ENCODE results near the gene PLCXD3. TPM values are rescaled to one million over a fixed set of nuclear protein-coding genes. Genes with fewer than 3 reads are reported as not detected.
"Not testable (repeated sequence)": the region's sequence is repeated elsewhere in the genome, so short reads cannot be mapped to it uniquely, and the experiment has no call there.

Gene PLCXD3
- total RNA-seq, 1 donor: 17.7 TPM

DNA sequence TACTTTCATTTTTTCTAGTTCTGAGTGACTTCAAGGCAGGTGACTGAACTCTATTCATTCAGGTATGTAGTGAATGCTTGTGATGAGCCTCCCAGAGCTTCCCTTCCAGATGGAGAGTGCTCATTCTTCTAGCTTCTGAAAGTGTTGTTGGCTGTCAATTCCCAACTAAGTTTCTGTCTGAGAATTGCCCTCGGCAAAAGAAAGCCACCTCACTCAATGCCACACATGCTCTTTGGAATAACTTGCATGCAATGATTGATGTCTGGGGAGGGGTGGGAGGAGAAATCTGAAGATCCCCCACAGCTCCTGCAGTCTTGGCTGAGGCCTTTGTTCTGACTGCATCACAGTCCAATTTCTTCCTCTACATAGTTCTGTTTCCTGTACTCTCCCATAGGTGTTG is 173.9 kb downstream of the PLCXD3 start:
- DNase-seq (ENCODE audit: low read depth): no peak
- TF ChIP-seq, protein P1, sequence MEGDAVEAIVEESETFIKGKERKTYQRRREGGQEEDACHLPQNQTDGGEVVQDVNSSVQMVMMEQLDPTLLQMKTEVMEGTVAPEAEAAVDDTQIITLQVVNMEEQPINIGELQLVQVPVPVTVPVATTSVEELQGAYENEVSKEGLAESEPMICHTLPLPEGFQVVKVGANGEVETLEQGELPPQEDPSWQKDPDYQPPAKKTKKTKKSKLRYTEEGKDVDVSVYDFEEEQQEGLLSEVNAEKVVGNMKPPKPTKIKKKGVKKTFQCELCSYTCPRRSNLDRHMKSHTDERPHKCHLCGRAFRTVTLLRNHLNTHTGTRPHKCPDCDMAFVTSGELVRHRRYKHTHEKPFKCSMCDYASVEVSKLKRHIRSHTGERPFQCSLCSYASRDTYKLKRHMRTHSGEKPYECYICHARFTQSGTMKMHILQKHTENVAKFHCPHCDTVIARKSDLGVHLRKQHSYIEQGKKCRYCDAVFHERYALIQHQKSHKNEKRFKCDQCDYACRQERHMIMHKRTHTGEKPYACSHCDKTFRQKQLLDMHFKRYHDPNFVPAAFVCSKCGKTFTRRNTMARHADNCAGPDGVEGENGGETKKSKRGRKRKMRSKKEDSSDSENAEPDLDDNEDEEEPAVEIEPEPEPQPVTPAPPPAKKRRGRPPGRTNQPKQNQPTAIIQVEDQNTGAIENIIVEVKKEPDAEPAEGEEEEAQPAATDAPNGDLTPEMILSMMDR (IDR thresholded peaks at IDR 0.05; ENCODE audit: insufficient read depth, low read length): no peak
- no peak overlapping the region for H3K4me3 ChIP-seq (ENCODE audit: low read depth, low read length)

DNA sequence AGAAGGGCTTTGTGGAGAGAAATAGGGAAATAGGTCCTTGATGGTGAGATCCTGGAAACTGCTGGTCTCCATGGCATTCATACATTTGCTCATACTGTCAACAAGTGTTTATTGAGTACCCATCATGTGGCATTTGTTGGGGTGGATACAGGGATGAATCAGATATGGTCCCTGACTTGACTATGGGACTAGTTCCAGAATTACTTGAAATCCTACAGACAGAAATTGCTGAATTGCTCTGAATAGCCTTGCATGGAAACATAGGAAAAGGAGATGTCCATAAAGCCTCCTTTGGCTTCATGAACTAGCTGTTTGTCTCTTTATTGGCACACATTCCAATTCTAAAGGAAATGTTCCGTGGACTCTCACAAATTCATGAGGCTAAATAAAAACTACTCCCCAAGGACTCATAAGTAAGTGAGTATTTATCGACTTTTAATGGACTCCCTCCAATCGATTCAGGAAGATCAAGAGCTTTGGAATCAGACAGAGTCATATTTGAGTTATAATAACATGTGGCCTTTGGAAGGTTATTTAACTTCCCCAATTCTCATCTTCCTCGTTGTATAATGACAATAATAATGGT is 174.7 kb downstream of the PLCXD3 start:
- TF ChIP-seq, protein P1 (IDR thresholded peaks at IDR 0.05; ENCODE audit: insufficient read depth, low read length): no peak
- no peak overlapping the region for H3K4me3 ChIP-seq (ENCODE audit: low read depth, low read length)
- no peak for DNase-seq (ENCODE audit: low read depth)

DNA sequence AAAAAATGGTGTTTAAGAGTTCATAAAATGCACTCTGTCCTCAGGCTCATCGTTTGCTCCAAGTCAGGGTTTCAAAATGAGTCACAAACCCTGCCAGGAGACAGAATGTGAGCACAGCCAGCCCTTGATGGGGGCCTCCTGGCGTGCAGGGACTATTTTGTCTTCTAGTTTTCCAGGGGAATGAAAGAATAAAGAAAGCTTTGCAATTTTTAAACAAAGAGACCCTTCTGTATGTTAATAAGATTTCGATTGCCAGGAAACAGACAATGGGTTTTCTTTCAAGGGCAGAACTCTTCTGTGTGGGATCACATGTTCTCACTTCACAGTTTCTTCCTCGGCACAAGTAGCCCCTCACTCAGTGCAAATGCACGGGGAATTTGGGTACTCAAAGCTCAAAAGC is 175.6 kb downstream of the PLCXD3 start:
- H3K4me3 ChIP-seq (ENCODE audit: low read depth, low read length): no peak overlapping the region
- DNase-seq (ENCODE audit: low read depth): peak; percentile 42
- TF ChIP-seq, protein P1 (IDR thresholded peaks at IDR 0.05; ENCODE audit: insufficient read depth, low read length): no peak

DNA sequence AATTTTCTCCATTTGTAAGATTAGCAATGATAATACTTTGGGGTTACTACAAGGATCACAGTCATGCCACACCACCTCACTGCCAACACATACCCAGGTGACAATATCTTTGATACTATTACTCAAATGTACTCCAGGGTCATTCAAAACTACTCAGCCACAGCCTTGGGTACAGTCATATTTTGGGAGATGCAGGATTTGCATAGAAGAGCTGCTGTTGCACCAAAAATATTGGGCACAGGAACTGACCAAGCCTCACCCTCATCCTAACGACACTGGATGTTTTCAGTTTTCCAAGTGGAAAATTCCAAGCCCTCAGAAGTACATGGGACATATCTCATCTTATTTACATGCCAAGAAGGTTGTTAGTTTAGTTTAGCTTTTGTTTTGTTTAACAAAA is 176.2 kb downstream of the PLCXD3 start:
- DNase-seq (ENCODE audit: low read depth): no peak
- TF ChIP-seq, protein P1 (IDR thresholded peaks at IDR 0.05; ENCODE audit: insufficient read depth, low read length): no peak
- no peak overlapping the region for H3K4me3 ChIP-seq (ENCODE audit: low read depth, low read length)

DNA sequence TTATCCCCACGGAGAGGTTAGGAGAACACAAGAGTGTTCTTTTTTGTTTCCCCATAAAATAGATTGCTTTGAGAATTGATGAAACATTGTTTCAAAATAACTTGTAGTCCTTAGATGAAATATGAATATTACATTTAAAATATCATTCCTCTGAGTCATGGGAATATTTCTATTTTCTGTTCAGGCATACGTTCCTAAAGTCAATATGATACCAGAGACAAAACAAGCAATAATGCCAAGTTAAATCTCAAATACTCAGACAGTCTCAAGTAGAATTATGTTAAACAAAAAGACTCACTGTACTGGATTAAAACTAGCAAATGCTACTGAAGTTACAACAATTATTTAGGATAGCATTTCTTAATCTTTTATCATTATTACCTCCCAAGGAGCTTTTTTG is 185.3 kb downstream of the PLCXD3 start:
- DNase-seq (ENCODE audit: low read depth): peak; percentile 32
- H3K4me3 ChIP-seq (ENCODE audit: low read depth, low read length): no peak overlapping the region
- TF ChIP-seq, protein P1 (IDR thresholded peaks at IDR 0.05; ENCODE audit: insufficient read depth, low read length): no peak

DNA sequence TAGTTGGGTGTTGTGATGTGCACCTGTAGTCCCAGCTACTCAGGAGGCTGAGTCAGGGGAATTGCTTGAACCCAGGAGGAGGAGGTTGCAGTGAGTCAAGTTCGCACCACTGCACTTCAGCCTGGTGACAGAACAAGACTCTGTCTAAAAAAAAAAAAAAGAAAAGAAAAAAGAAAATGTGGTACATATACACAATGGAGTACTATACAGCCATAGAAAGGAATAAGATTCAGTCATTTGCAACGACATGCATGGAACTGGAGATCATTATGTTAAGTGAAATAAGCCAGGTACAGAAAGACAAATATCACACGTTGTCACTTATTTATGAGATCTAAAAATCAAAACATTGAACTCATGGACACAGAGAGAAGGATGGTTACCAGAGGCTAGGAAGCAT is 187.6 kb downstream of the PLCXD3 start:
- H3K4me3 ChIP-seq (ENCODE audit: low read depth, low read length); DNase-seq (ENCODE audit: low read depth): not testable (repeated sequence)

DNA sequence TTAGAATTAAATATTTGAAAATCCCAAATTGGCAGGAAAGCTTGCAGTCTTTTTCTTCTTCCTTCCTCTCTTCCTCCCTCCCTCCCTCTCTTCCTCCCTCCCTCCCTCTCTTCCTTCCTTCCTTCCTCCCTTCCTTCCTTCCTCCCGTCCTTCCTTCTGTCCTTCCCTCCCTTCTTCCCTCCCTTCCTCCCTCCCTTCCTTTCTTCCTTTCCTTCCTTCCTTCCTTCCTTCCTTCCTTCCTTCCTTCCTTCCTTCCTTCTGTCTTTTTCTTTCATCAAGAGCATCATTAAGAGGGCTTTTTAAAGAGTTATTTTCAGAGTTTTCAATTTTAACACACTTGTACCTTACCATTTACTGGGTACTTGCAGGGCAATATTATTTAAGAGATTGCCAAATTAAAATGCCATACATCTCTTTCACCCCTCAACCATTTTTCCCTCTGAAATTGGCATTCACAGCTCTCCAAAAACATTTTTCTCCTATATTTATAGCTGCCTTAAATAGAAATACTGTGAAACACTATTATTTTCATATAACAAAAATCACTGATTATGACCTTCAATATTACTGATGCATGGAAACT is 197.8 kb downstream of the PLCXD3 start:
- TF ChIP-seq, protein P1 (IDR thresholded peaks at IDR 0.05; ENCODE audit: insufficient read depth, low read length): no peak
- H3K4me3 ChIP-seq (ENCODE audit: low read depth, low read length): no peak overlapping the region
- DNase-seq (ENCODE audit: low read depth): no peak
